Body of pancreas (tissue), 4 donors: Measurements from ENCODE around the gene TPPP. TPM values are rescaled to one million over a fixed set of nuclear protein-coding genes. Genes with fewer than 3 reads are reported as not detected.
A peak's percentile ranks its signal among the peaks of the same experiment; 100 is the strongest.
"Not testable (repeated sequence)": the region's sequence is repeated elsewhere in the genome, so short reads cannot be mapped to it uniquely, and the experiment has no call there.

ENCODE experiments used
- ATAC-seq: fragments of 150-250 bp; one replicate; pipeline ENCODE4 v1.9.1; 2016
- DNase-seq, 4 donors: peaks; one replicate each; pipeline ENCODE4 v3.0.0-alpha.2; 2019
- H3K27ac ChIP-seq, 4 donors: fragments of 200-600 bp; sonication (generic); 1 replicate in 3 of 4; 2 replicates in 1 of 4; pipeline versions ENCODE4 v1.5.1 to v1.6.1; 2016 to 2019; ENCODE audit warnings: mild to moderate bottlenecking in 1 of 4, mixed read lengths in 1 of 4, moderate library complexity in 1 of 4
- H3K27me3 ChIP-seq, 2 donors: fragments of 200-600 bp; sonication (generic); one replicate each; pipeline ENCODE4 v1.6.0; 2016; ENCODE audit warnings: mild to moderate bottlenecking in 1 of 2
- H3K36me3 ChIP-seq, 2 donors: fragments of 200-600 bp; sonication (generic); replicated peaks in 1 of 2; 2 replicates each; pipeline ENCODE4 v1.5.1; 2016; ENCODE audit warnings: low read depth in 2 of 2; ENCODE audit not compliant: insufficient read depth in 1 of 2
- H3K4me1 ChIP-seq: fragments of 200-600 bp; sonication (generic); one replicate; pipeline ENCODE4 v1.6.0; 2016
- H3K4me3 ChIP-seq, 2 donors: fragments of 200-600 bp; sonication (generic); 1 replicate in 1 of 2; 2 replicates in 1 of 2; pipeline ENCODE4 v1.5.1; 2016 to 2019
- H3K9me3 ChIP-seq, 3 donors: fragments of 200-600 bp; sonication (generic); 1 replicate in 2 of 3; 2 replicates in 1 of 3; pipeline ENCODE4 v1.5.1; 2016
- POLR2A ChIP-seq, 3 donors: fragments of 450-650 bp; IDR thresholded peaks; one replicate each; pipeline ENCODE4 v1.6.1; 2016; ENCODE audit warnings: antibody characterized with exemption in 3 of 3, mild to moderate bottlenecking in 2 of 3
- WGBS, 2 donors: methylation state at CpG; one replicate each; pipeline ENCODE4 v1.1.5; 2017; 5-methylcytosine and 5-hydroxymethylcytosine counted together
- intact Hi-C: fragments of 100-400 bp; cut with DNase I; formaldehyde crosslinking; loops from one replicate; pipeline ENCODE4 v1.15.1; 2023
- total RNA-seq, 2 donors: library from RNA; depleted of rRNA; stranded (reverse); fragments of >200 nt; gene quantifications; one replicate each; pipeline ENCODE4 v1.1.0, GENCODE V29; 2016

Gene TPPP
- 1 to 10 TPM; 2.6 to 5.2 TPM for total RNA-seq

GRCh38 chr5:693271-694041 lies at the start of gene TPPP:
TPPP (minus strand) TSS chr5:693352; CDS start chr5:678060, 15,292 bp downstream.
- H3K9me3 ChIP-seq, intact Hi-C loops, H3K4me1 ChIP-seq, H3K36me3 ChIP-seq, H3K27me3 ChIP-seq: not testable (repeated sequence)
- ATAC-seq, result peak; percentile 92
- Histone ChIP-seq H3K27ac (peak within 1 kb of the TSS; percentile 40 to 75 (median 62)), H3K4me3 (peak within 1 kb of the TSS; percentile 30 to 41)
- DNase-seq, result peak; percentile 87 to 95 (median 88)
- 1% methylated on average over 39 of the region's 109 CpGs; no CpG with 5 or more reads in 1 of the 2 donors for WGBS, 2 donors
- peak; percentile 53 to 61 (median 54) for TF ChIP-seq POLR2A (IDR thresholded peaks at IDR 0.05)

DNA sequence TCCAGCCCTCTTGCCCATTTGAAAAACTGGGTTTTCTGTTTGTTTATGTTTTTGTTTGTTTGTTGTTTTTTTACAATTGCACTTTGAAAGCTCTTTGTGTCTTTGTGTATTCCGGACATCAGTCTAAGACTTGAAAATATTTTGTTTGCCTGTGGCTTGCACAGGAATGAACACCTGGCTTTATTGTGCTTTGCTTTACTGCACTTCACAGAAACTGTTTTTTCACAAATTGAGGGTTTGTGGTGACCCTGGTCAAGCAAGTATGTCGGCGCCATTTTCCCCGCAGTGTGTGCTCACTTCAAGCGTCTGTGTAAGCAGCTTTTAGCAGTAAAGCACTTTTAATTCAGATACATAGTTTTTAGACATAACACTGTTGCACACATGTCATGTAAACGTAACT lies 49.1 kb upstream of the TPPP start:
- H3K4me1 ChIP-seq, DNase-seq, H3K9me3 ChIP-seq, H3K36me3 ChIP-seq, H3K4me3 ChIP-seq, ATAC-seq, H3K27me3 ChIP-seq, H3K27ac ChIP-seq, intact Hi-C loops: not testable (repeated sequence)
- WGBS, 2 donors, result 85 to 96% methylated on average over 5 to 6 of the region's 6 CpGs

DNA sequence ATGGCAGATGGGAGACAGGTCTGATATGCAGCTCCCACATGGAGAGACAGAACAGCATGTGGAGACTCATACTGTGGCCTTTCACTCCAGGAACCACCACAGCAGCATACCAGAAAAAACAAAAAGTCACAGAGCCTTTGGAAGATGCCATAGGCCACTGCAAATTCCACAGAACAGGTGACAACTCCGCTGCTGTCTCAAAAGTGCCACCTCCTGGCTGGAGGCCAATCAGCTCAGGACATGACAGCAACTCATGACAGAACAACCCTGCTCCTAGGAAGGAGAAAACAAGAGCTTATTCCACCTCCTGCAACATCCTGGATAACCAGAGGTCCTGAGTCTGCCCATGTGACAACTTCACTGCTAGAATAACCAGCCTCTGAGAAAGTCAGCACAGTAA lies 41.0 kb upstream of the TPPP start:
- H3K27ac ChIP-seq, DNase-seq, H3K27me3 ChIP-seq, H3K9me3 ChIP-seq, ATAC-seq, intact Hi-C loops, H3K36me3 ChIP-seq, H3K4me3 ChIP-seq, H3K4me1 ChIP-seq: not testable (repeated sequence)
- 100% methylated on average over 1 of the region's 1 CpG; no CpG with 5 or more reads in 1 of the 2 donors for WGBS, 2 donors

GRCh38 chr5:732754-733454 lies 39.8 kb upstream of the TPPP start:
- H3K27ac ChIP-seq, H3K36me3 ChIP-seq, H3K9me3 ChIP-seq, intact Hi-C loops, DNase-seq, H3K4me1 ChIP-seq, H3K27me3 ChIP-seq, H3K4me3 ChIP-seq, ATAC-seq: not testable (repeated sequence)
- WGBS, 2 donors, result 94 to 96% methylated on average over 10 of the region's 10 CpGs

DNA sequence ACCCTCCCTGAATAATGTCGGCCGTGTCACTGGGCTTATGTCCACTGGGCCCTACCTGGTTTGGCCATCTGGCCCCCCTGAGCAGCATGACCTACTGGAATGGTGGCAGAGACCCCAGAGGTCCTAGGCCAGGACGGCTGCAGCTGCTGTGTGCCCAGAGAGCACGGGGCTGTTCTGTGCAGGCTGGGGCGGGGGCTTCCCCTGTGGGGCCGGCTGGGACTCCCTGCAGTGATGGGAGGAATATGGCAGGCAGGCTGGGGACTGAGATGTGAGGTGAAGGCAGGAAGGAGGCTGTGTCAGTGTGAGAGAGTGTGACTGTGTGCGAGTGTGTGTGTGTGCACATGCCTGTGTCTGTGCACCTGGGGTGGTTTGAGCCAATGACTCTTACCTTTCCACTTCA lies 36.1 kb upstream of the TPPP start:
- DNase-seq, result not testable (repeated sequence)

GRCh38 chr5:727087-727486 lies 33.9 kb upstream of the TPPP start:
- ATAC-seq, result peak; percentile 47
- H3K36me3 ChIP-seq, H3K27me3 ChIP-seq, H3K27ac ChIP-seq, H3K9me3 ChIP-seq, H3K4me1 ChIP-seq, DNase-seq, H3K4me3 ChIP-seq, intact Hi-C loops: not testable (repeated sequence)
- WGBS, 2 donors, result 32 to 62% methylated on average over 4 to 7 of the region's 9 CpGs

More for the DNA sequence above, 36.1 kb upstream of the TPPP start:
- H3K9me3 ChIP-seq, H3K27me3 ChIP-seq, H3K4me3 ChIP-seq, H3K36me3 ChIP-seq, intact Hi-C loops, H3K4me1 ChIP-seq, H3K27ac ChIP-seq: not testable (repeated sequence)
- WGBS, 2 donors, result 77 to 100% methylated on average over 1 to 2 of the region's 7 CpGs
- peak; percentile 15 for ATAC-seq

- H3K27ac ChIP-seq, H3K4me1 ChIP-seq, H3K36me3 ChIP-seq, DNase-seq, H3K27me3 ChIP-seq, H3K9me3 ChIP-seq, H3K4me3 ChIP-seq, intact Hi-C loops, ATAC-seq: not testable (repeated sequence)
- 82 to 85% methylated on average over 2 of the region's 6 CpGs for WGBS, 2 donors
Measured at GRCh38 chr5:723865-724264, 30.7 kb upstream of the TPPP start.

GRCh38 chr5:723309-723708 lies 30.2 kb upstream of the TPPP start:
- H3K9me3 ChIP-seq, H3K27me3 ChIP-seq, DNase-seq, H3K4me1 ChIP-seq, H3K27ac ChIP-seq, H3K36me3 ChIP-seq, H3K4me3 ChIP-seq, intact Hi-C loops, ATAC-seq: not testable (repeated sequence)
- WGBS, 2 donors, result no CpG with 5 or more reads among the region's 4 CpGs

GRCh38 chr5:719379-719778 lies 26.2 kb upstream of the TPPP start:
- WGBS, 2 donors, result 95 to 100% methylated on average over 1 of the region's 1 CpG
- H3K4me3 ChIP-seq, H3K9me3 ChIP-seq, intact Hi-C loops, H3K27me3 ChIP-seq, DNase-seq, H3K36me3 ChIP-seq, H3K27ac ChIP-seq, ATAC-seq: not testable (repeated sequence)
- peaks cover 12% of the 10 kb centered on the region for H3K4me1 ChIP-seq
